ENCODE results near the gene CAPN7. TPM values are rescaled to one million over a fixed set of nuclear protein-coding genes. Genes with fewer than 3 reads are reported as not detected.
"Not testable (repeated sequence)": the region's sequence is repeated elsewhere in the genome, so short reads cannot be mapped to it uniquely, and the experiment has no call there.

CAPN7 gene
- total RNA-seq: 10 to 100 TPM; 25.0 to 27.0 TPM

GRCh38 chr3:15205934-15206661 lies at the start of gene CAPN7:
Gene CAPN7, plus strand, starts transcription at chr3:15206246. Its CDS starts 250 bp downstream, at chr3:15206496.
- H3K4me1 Mint-ChIP-seq: peaks cover 34% of the 10 kb centered on the region
- ChIA-PET CTCF (interaction anchor here (0.6 to 2.9 kb wide), 14 partner anchors 9 to 400 kb away, joined by 3 to 14 read pairs (median 4); partner anchors contain the start of gene SH3BP5), POLR2A (no interaction called here)
- H3K27me3 Mint-ChIP-seq: peaks cover 1% of the 10 kb centered on the region
- H3K4me3 Mint-ChIP-seq: peak within 1 kb of the TSS; percentile 83
- H3K27ac Mint-ChIP-seq: peak within 1 kb of the TSS; percentile 93
- no peaks in the 10 kb centered on the region for H3K9me3 Mint-ChIP-seq
- peaks cover 3% of the 10 kb centered on the region for H3K36me3 Mint-ChIP-seq (ENCODE audit: low read depth)
- DNase-seq: peak; percentile 90

GRCh38 chr3:15157441-15157840 lies 48.6 kb upstream of the CAPN7 start:
- Mint-ChIP-seq H3K4me3 (no peak overlapping the region), H3K27ac (no peak overlapping the region), H3K4me1 (peaks cover 6% of the 10 kb centered on the region), H3K36me3 (ENCODE audit: low read depth) (no peaks in the 10 kb centered on the region), H3K9me3 (peaks cover 6% of the 10 kb centered on the region), H3K27me3 (peaks cover 48% of the 10 kb centered on the region)
- ChIA-PET POLR2A (no interaction called here), CTCF (no interaction called here)
- no peak for DNase-seq

GRCh38 chr3:15159501-15160136 lies 46.4 kb upstream of the CAPN7 start:
- Mint-ChIP-seq H3K27ac (no peak overlapping the region), H3K9me3 (peaks cover 7% of the 10 kb centered on the region), H3K4me1 (peaks cover 6% of the 10 kb centered on the region), H3K27me3 (peaks cover 30% of the 10 kb centered on the region), H3K4me3 (no peak overlapping the region), H3K36me3 (ENCODE audit: low read depth) (no peaks in the 10 kb centered on the region)
- CTCF ChIA-PET: interaction anchor here (0.7 kb wide), 1 partner anchor 10 kb away, joined by 3 read pairs; no protein-coding TSS in a partner anchor
- POLR2A ChIA-PET: no interaction called here
- no peak for DNase-seq

GRCh38 chr3:15160662-15161061 lies 45.4 kb upstream of the CAPN7 start:
- peaks cover 20% of the 10 kb centered on the region for H3K27me3 Mint-ChIP-seq
- no peak for DNase-seq
- H3K4me1 Mint-ChIP-seq: peaks cover 6% of the 10 kb centered on the region
- H3K4me3 Mint-ChIP-seq: no peak overlapping the region
- H3K27ac Mint-ChIP-seq: no peak overlapping the region
- peaks cover 11% of the 10 kb centered on the region for H3K9me3 Mint-ChIP-seq
- H3K36me3 Mint-ChIP-seq (ENCODE audit: low read depth): no peaks in the 10 kb centered on the region
- POLR2A ChIA-PET: no interaction called here
- CTCF ChIA-PET: interaction anchor here (1.2 kb wide), 1 partner anchor 42 kb away, joined by 3 read pairs; no protein-coding TSS in a partner anchor

- no peaks in the 10 kb centered on the region for H3K36me3 Mint-ChIP-seq (ENCODE audit: low read depth)
- H3K9me3 Mint-ChIP-seq: peaks cover 11% of the 10 kb centered on the region
- H3K27ac Mint-ChIP-seq: no peak overlapping the region
- peaks cover 17% of the 10 kb centered on the region for H3K27me3 Mint-ChIP-seq
- H3K4me3 Mint-ChIP-seq: no peak overlapping the region
- DNase-seq: no peak
- ChIA-PET POLR2A (no interaction called here), CTCF (interaction anchor here (1.2 kb wide), 1 partner anchor 41 kb away, joined by 3 read pairs; no protein-coding TSS in a partner anchor)
- H3K4me1 Mint-ChIP-seq: peaks cover 6% of the 10 kb centered on the region
These were observed 44.9 kb upstream of the CAPN7 start for GRCh38 chr3:15161133-15161532.

GRCh38 chr3:15163656-15164055 lies 42.4 kb upstream of the CAPN7 start:
- H3K27ac Mint-ChIP-seq; POLR2A ChIA-PET; CTCF ChIA-PET; H3K9me3 Mint-ChIP-seq; H3K27me3 Mint-ChIP-seq; DNase-seq; H3K4me1 Mint-ChIP-seq; H3K4me3 Mint-ChIP-seq; H3K36me3 Mint-ChIP-seq (ENCODE audit: low read depth): not testable (repeated sequence)

- Mint-ChIP-seq H3K27me3 (peaks cover 4% of the 10 kb centered on the region), H3K4me3 (no peak overlapping the region), H3K9me3 (peaks cover 6% of the 10 kb centered on the region), H3K36me3 (ENCODE audit: low read depth) (no peaks in the 10 kb centered on the region), H3K27ac (no peak overlapping the region), H3K4me1 (peaks cover 6% of the 10 kb centered on the region)
- ChIA-PET CTCF (interaction anchor here (1.2 kb wide), 1 partner anchor 21 kb away, joined by 5 read pairs; no protein-coding TSS in a partner anchor), POLR2A (no interaction called here)
- DNase-seq: no peak
These were observed 41.7 kb upstream of the CAPN7 start for GRCh38 chr3:15164340-15164739.

- Mint-ChIP-seq H3K36me3 (ENCODE audit: low read depth) (no peaks in the 10 kb centered on the region), H3K4me3 (no peak overlapping the region), H3K4me1 (peaks cover under 1% of the 10 kb centered on the region), H3K9me3 (peaks cover 6% of the 10 kb centered on the region), H3K27me3 (peaks cover 6% of the 10 kb centered on the region), H3K27ac (no peak overlapping the region)
- ChIA-PET CTCF (interaction anchor here (1.2 kb wide), 1 partner anchor 20 kb away, joined by 5 read pairs; no protein-coding TSS in a partner anchor), POLR2A (no interaction called here)
- no peak for DNase-seq
These were observed 41.0 kb upstream of the CAPN7 start for GRCh38 chr3:15165061-15165460.

- POLR2A ChIA-PET; DNase-seq; H3K36me3 Mint-ChIP-seq (ENCODE audit: low read depth); H3K9me3 Mint-ChIP-seq; H3K4me3 Mint-ChIP-seq; H3K27ac Mint-ChIP-seq; CTCF ChIA-PET; H3K27me3 Mint-ChIP-seq; H3K4me1 Mint-ChIP-seq: not testable (repeated sequence)
These were observed 39.7 kb upstream of the CAPN7 start for GRCh38 chr3:15166391-15166790.

- POLR2A ChIA-PET: no interaction called here
- DNase-seq: no peak
- CTCF ChIA-PET: no interaction called here
- Mint-ChIP-seq H3K4me1 (no peaks in the 10 kb centered on the region), H3K27me3 (peaks cover 35% of the 10 kb centered on the region), H3K4me3 (no peak overlapping the region), H3K9me3 (no peaks in the 10 kb centered on the region), H3K36me3 (ENCODE audit: low read depth) (no peaks in the 10 kb centered on the region), H3K27ac (no peak overlapping the region)
These were observed 35.0 kb upstream of the CAPN7 start for GRCh38 chr3:15171096-15171495.

GRCh38 chr3:15172806-15173205 lies 33.2 kb upstream of the CAPN7 start:
- Mint-ChIP-seq H3K36me3 (ENCODE audit: low read depth) (no peaks in the 10 kb centered on the region), H3K4me3 (no peak overlapping the region), H3K27ac (no peak overlapping the region), H3K9me3 (no peaks in the 10 kb centered on the region), H3K4me1 (no peaks in the 10 kb centered on the region), H3K27me3 (peaks cover 39% of the 10 kb centered on the region)
- CTCF ChIA-PET: no interaction called here
- DNase-seq: no peak
- POLR2A ChIA-PET: no interaction called here

GRCh38 chr3:15174953-15175352 lies 31.1 kb upstream of the CAPN7 start:
- POLR2A ChIA-PET: no interaction called here
- Mint-ChIP-seq H3K9me3 (no peaks in the 10 kb centered on the region), H3K36me3 (ENCODE audit: low read depth) (no peaks in the 10 kb centered on the region), H3K4me3 (no peak overlapping the region), H3K4me1 (peaks cover 5% of the 10 kb centered on the region), H3K27me3 (peaks cover 45% of the 10 kb centered on the region), H3K27ac (no peak overlapping the region)
- DNase-seq: no peak
- CTCF ChIA-PET: no interaction called here

- ChIA-PET POLR2A (no interaction called here), CTCF (no interaction called here)
- Mint-ChIP-seq H3K4me1 (peaks cover 11% of the 10 kb centered on the region), H3K4me3 (no peak overlapping the region), H3K27ac (no peak overlapping the region), H3K27me3 (peaks cover 40% of the 10 kb centered on the region), H3K36me3 (ENCODE audit: low read depth) (no peaks in the 10 kb centered on the region), H3K9me3 (no peaks in the 10 kb centered on the region)
- DNase-seq: no peak
These were observed 30.4 kb upstream of the CAPN7 start for GRCh38 chr3:15175605-15176004.

All from activated CD4-positive, alpha-beta T cell treated with anti-CD3 and anti-CD28 coated beads, Interleukin-2, amount 10 ng/mL, durations not matched to agents 7 days and 5 days (primary cell).